OCI-LY1 (cell line): Measurements from ENCODE around the gene PLIN5.

ENCODE experiments used
- H2AFZ ChIP-seq: fragments of 200-600 bp; sonication (generic), shearing (Covaris generic); 2 replicates; pipeline ENCODE4 v1.6.0; 2014; ENCODE audit warnings: antibody characterized with exemption, mild to moderate bottlenecking, low read length
- H3F3A ChIP-seq: fragments of 200-600 bp; sonication (generic), shearing (Covaris generic); 2 replicates; pipeline ENCODE4 v1.6.0; 2014; ENCODE audit warnings: mild to moderate bottlenecking, antibody characterized with exemption, low read length, moderate library complexity; ENCODE audit not compliant: insufficient read depth
- H3K27ac ChIP-seq: fragments of 200-600 bp; sonication (generic); 2 replicates; pipeline ENCODE4 v1.5.1; 2014; ENCODE audit warnings: low read length, mixed run types, mild to moderate bottlenecking, low read depth; ENCODE audit not compliant: poor library complexity, severe bottlenecking
- H3K27me3 ChIP-seq: fragments of 200-600 bp; sonication (generic); 2 replicates; pipeline ENCODE4 v1.6.0; 2014; ENCODE audit warnings: antibody characterized with exemption, mild to moderate bottlenecking, low read length, moderate library complexity; ENCODE audit not compliant: insufficient read depth
- H3K36me3 ChIP-seq: fragments of 200-600 bp; sonication (generic); 2 replicates; pipeline ENCODE4 v1.6.1; 2014; ENCODE audit warnings: mild to moderate bottlenecking, antibody characterized with exemption, low read length, moderate library complexity, mixed read lengths; ENCODE audit not compliant: insufficient read depth
- H3K4me1 ChIP-seq: fragments of 200-600 bp; sonication (generic); 2 replicates; pipeline ENCODE4 v1.5.1; 2014; ENCODE audit warnings: mild to moderate bottlenecking, low read length, moderate library complexity; ENCODE audit not compliant: insufficient read depth, severe bottlenecking
- H3K4me2 ChIP-seq: fragments of 200-600 bp; sonication (generic), shearing (Covaris generic); 2 replicates; pipeline ENCODE4 v1.6.1; 2014; ENCODE audit warnings: low read length
- H3K4me3 ChIP-seq: fragments of 200-600 bp; sonication (generic); 2 replicates; pipeline ENCODE4 v1.5.1; 2014; ENCODE audit warnings: low read length, low read depth, mild to moderate bottlenecking, mixed read lengths; ENCODE audit not compliant: poor library complexity, severe bottlenecking
- H3K79me2 ChIP-seq: fragments of 200-600 bp; shearing (Covaris generic); 2 replicates; pipeline ENCODE4 v1.6.1; 2016; ENCODE audit warnings: mixed run types, low read length, mixed read lengths; ENCODE audit not compliant: insufficient read depth
- H3K9ac ChIP-seq: fragments of 200-600 bp; sonication (generic), shearing (Covaris generic); 2 replicates; pipeline ENCODE4 v1.6.1; 2014; ENCODE audit warnings: mild to moderate bottlenecking, low read length, mixed read lengths
- H3K9me2 ChIP-seq: fragments of 200-600 bp; sonication (generic), shearing (Covaris generic); 2 replicates; pipeline ENCODE4 v1.6.1; 2014; ENCODE audit warnings: low read depth, mild to moderate bottlenecking, low read length, mixed read lengths
- H3K9me3 ChIP-seq: fragments of 200-600 bp; shearing (Covaris generic); 2 replicates; pipeline ENCODE4 v1.6.1; 2014; ENCODE audit warnings: low read length, mixed read lengths
- H4K20me1 ChIP-seq: fragments of 200-600 bp; sonication (generic), shearing (Covaris generic); 2 replicates; pipeline ENCODE4 v1.6.0; 2016; ENCODE audit warnings: mild to moderate bottlenecking, low read length; ENCODE audit not compliant: insufficient read depth
- EZH2 ChIP-seq: fragments of 200-600 bp; sonication (generic), shearing (Covaris generic); IDR thresholded peaks from 2 replicates; pipeline ENCODE4 v1.8.0; 2017; ENCODE audit warnings: borderline replicate concordance, mixed run types, mild to moderate bottlenecking, antibody characterized with exemption, low read length, moderate library complexity, mixed read lengths
- TF ChIP-seq, protein P1 (sequence below): fragments of 200-600 bp; sonication (generic), shearing (Covaris generic); IDR thresholded peaks from 2 replicates; pipeline ENCODE4 v1.5.1; 2017; ENCODE audit warnings: mild to moderate bottlenecking, antibody characterized with exemption, low read length, moderate library complexity, mixed read lengths

Gene PLIN5

DNA sequence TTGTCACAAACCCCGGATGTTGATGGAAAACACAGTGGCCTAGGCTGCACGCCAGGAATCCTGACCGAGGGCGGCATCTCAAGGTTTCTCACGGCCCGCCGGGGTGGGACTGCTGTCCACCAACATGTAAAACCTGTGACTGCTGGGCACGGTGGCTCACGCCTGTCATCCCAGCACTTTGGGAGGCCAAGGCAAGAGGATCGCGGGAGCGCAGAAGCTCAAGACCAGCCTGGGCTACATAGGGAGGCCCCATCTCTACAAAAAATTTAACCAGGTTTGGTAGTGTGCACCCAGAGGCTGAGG, 27.9 kb downstream of the PLIN5 start:
- Histone ChIP-seq H3F3A (no peaks in the 10 kb centered on the region), H3K4me2 (no peak overlapping the region), H2AFZ (no peak overlapping the region), H3K9me3 (no peaks in the 10 kb centered on the region), H3K27me3 (no peaks in the 10 kb centered on the region), H3K27ac (no peak overlapping the region), H4K20me1 (no peaks in the 10 kb centered on the region), H3K4me1 (no peaks in the 10 kb centered on the region), H3K9ac (no peak overlapping the region), H3K4me3 (no peak overlapping the region), H3K36me3 (peaks cover 11% of the 10 kb centered on the region; the same call in 1 of the 2 replicates), H3K9me2 (no peaks in the 10 kb centered on the region), H3K79me2 (no peaks in the 10 kb centered on the region)
- TF ChIP-seq, protein P1, sequence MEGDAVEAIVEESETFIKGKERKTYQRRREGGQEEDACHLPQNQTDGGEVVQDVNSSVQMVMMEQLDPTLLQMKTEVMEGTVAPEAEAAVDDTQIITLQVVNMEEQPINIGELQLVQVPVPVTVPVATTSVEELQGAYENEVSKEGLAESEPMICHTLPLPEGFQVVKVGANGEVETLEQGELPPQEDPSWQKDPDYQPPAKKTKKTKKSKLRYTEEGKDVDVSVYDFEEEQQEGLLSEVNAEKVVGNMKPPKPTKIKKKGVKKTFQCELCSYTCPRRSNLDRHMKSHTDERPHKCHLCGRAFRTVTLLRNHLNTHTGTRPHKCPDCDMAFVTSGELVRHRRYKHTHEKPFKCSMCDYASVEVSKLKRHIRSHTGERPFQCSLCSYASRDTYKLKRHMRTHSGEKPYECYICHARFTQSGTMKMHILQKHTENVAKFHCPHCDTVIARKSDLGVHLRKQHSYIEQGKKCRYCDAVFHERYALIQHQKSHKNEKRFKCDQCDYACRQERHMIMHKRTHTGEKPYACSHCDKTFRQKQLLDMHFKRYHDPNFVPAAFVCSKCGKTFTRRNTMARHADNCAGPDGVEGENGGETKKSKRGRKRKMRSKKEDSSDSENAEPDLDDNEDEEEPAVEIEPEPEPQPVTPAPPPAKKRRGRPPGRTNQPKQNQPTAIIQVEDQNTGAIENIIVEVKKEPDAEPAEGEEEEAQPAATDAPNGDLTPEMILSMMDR, result no peak
- TF ChIP-seq EZH2, result no peak

DNA sequence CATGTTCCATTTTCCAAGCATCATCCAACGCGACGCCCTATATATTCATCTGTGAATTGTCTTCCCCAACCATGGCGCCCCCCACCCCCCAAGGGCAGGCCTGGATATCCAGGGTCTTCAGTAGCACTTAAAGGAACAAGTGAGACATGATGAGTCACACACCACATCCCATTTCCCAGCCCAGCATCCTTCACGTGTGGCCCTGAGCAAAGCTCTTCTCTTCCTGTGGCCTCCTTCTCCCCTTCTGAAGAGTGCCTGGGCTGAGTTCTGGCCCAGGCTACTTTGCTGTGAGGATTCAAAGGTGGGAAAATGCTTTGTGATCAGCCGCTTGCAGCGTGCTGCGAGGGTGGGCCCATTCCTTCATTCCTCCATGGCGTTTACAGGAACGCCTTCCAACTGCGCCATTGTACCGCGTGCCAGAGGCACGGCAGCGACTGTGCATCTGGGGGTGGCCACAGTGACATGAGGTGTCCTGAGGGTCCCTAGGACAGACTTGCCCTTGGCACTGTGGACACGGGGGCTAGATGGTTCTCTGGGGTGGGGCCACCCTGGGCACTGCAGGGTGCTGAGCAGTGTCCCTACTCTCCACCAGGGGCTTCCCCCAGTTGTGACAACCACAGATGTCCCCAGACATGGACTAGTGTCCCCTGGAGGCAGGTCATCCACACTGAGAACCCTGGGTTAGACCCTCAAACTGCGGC, 28.4 kb downstream of the PLIN5 start:
- Histone ChIP-seq H3K4me3 (no peak overlapping the region), H4K20me1 (no peaks in the 10 kb centered on the region), H3F3A (no peaks in the 10 kb centered on the region), H3K9ac (no peak overlapping the region), H3K27ac (no peak overlapping the region), H3K4me2 (no peak overlapping the region), H3K27me3 (no peaks in the 10 kb centered on the region), H2AFZ (no peak overlapping the region), H3K9me3 (no peaks in the 10 kb centered on the region), H3K9me2 (no peaks in the 10 kb centered on the region), H3K4me1 (no peaks in the 10 kb centered on the region), H3K36me3 (peaks cover 11% of the 10 kb centered on the region), H3K79me2 (no peaks in the 10 kb centered on the region)
- TF ChIP-seq, protein P1, result no peak
- TF ChIP-seq EZH2, result no peak

DNA sequence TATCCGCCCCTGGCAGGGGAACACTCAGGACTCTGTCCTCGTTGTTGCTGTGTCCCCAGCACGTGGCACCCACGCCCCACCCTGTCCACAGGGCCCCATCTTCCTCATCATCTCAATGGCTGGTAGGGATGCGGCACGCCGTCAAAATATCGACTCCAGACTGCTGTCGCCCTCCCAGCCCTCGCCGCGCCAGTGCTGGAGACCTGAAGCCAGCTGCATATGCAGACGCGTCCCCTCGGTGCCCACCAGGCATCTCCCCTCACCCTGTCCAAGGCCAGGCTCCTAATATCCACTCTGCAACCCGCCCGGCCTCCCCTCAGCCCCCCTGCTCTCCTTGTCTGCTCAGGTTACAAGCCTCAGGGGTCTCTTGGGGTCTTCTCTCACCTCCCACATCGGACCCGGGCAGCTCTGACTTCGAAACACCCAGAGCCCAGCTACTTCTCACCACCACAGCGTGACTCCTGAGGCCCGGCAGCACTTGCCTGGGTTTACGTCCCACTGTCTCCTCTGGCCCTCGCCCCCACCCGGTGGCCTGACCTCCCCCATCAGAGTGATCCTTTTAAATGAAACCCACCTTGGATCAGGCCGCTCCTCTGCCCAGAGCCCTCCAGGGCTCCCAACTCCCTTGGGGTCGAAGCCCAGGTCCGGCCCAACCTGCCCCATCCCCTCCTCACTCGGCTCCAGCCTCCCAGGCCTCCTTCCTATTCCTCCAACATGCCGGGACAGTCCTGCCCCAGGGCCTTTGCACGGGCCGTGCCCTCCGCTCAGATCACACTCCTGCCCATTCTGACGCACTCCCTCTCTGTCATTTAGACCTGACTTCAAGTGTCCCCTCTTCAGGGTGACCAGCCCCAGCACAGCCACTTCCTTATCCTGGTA, 29.2 kb downstream of the PLIN5 start:
- no peaks in the 10 kb centered on the region for H3K9me3 ChIP-seq
- no peak overlapping the region for H2AFZ ChIP-seq
- TF ChIP-seq EZH2, result no peak
- TF ChIP-seq, protein P1, result no peak
- no peaks in the 10 kb centered on the region for H3F3A ChIP-seq
- H3K79me2 ChIP-seq, result no peaks in the 10 kb centered on the region
- H3K4me2 ChIP-seq, result no peak overlapping the region
- no peaks in the 10 kb centered on the region for H3K9me2 ChIP-seq
- H3K4me3 ChIP-seq, result no peak overlapping the region
- H3K27ac ChIP-seq, result no peak overlapping the region
- no peaks in the 10 kb centered on the region for H3K27me3 ChIP-seq
- H4K20me1 ChIP-seq, result no peaks in the 10 kb centered on the region
- peaks cover 14% of the 10 kb centered on the region for H3K36me3 ChIP-seq
- no peak overlapping the region for H3K9ac ChIP-seq
- H3K4me1 ChIP-seq, result no peaks in the 10 kb centered on the region
